LNCaP clone FGC (cell line): ENCODE measurements around the gene RAB11A.

ENCODE experiments used
- DNase-seq: peaks from one replicate; pipeline ENCODE4 v3.0.0-alpha.2; 2011; ENCODE audit warnings: low read depth
- H3K4me3 ChIP-seq: 2 replicates; pipeline ENCODE4 v1.5.1; 2011; ENCODE audit warnings: mild to moderate bottlenecking, low read depth, low read length, control low read depth
- TF ChIP-seq, protein P1 (sequence below): IDR thresholded peaks from 2 replicates; pipeline ENCODE4 v1.5.1; 2012; ENCODE audit warnings: mild to moderate bottlenecking; ENCODE audit not compliant: control insufficient read depth, insufficient read depth; ENCODE audit errors: extremely low read depth

Gene RAB11A

GRCh38 chr15:65887565-65887964 is 18.3 kb downstream of the RAB11A start:
- H3K4me3 ChIP-seq = no peak overlapping the region
- no peak for DNase-seq
- TF ChIP-seq, protein P1, sequence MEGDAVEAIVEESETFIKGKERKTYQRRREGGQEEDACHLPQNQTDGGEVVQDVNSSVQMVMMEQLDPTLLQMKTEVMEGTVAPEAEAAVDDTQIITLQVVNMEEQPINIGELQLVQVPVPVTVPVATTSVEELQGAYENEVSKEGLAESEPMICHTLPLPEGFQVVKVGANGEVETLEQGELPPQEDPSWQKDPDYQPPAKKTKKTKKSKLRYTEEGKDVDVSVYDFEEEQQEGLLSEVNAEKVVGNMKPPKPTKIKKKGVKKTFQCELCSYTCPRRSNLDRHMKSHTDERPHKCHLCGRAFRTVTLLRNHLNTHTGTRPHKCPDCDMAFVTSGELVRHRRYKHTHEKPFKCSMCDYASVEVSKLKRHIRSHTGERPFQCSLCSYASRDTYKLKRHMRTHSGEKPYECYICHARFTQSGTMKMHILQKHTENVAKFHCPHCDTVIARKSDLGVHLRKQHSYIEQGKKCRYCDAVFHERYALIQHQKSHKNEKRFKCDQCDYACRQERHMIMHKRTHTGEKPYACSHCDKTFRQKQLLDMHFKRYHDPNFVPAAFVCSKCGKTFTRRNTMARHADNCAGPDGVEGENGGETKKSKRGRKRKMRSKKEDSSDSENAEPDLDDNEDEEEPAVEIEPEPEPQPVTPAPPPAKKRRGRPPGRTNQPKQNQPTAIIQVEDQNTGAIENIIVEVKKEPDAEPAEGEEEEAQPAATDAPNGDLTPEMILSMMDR = no peak

GRCh38 chr15:65888981-65889380 is 19.7 kb downstream of the RAB11A start:
- DNase-seq = no peak
- no peak overlapping the region for H3K4me3 ChIP-seq
- TF ChIP-seq, protein P1 = no peak

DNA sequence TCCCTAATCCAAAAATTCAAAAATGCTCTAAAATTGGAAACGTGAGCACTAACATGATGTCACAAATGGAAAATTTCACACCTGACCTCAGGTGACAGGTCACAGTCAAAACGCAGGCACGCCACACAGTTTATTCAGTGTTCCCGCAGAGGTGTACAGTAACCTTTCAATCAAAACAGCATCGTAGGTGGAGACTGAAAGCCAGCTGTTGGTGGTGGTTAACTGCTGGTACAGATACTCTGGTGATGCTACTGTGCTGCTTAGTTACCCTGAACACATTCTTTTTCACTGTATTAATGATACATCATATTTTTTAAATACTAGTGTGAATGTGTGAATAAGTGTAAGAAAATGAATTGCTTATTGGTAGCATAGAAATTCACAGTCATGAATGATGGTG is 23.8 kb downstream of the RAB11A start:
- TF ChIP-seq, protein P1 = no peak
- no peak for DNase-seq
- H3K4me3 ChIP-seq = no peak overlapping the region

- DNase-seq = no peak
- TF ChIP-seq, protein P1 = no peak
- H3K4me3 ChIP-seq = no peak overlapping the region
Measured at GRCh38 chr15:65896236-65896635, 26.9 kb downstream of the RAB11A start.

- no peak overlapping the region for H3K4me3 ChIP-seq
- TF ChIP-seq, protein P1 = no peak
- DNase-seq = no peak
Measured at GRCh38 chr15:65900488-65900887, 31.2 kb downstream of the RAB11A start.

- TF ChIP-seq, protein P1 = no peak
- no peak overlapping the region for H3K4me3 ChIP-seq
- DNase-seq = no peak
Measured at GRCh38 chr15:65901336-65901735, 32.0 kb downstream of the RAB11A start.

DNA sequence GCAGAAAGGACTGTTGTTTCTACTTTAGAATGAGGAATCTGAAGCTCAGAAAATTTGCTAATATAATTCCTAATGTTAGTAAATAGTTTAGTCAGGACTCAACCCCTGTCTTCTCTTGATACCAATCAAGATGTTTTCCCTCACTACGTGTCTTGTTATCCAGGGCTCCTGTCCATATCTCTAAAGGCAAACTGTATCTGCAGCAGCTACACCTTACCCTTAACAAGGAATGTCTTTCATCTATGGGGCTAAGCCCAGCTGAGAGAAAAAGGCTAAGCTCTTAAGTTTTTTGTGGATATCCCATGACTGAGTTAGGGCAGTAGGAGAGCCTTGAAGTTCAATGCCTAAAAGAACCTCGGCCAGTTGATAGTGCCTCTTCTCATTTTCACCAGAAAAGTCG is 32.5 kb downstream of the RAB11A start:
- DNase-seq = no peak
- TF ChIP-seq, protein P1 = no peak
- no peak overlapping the region for H3K4me3 ChIP-seq
